Keratinocyte (primary cell): ENCODE results near the gene CFAP61. TPM values are rescaled to one million over a fixed set of nuclear protein-coding genes. Genes with fewer than 3 reads are reported as not detected.

Experiments
- DNase-seq: peaks from one replicate; pipeline ENCODE4 v3.0.0-alpha.2; 2011; ENCODE audit warnings: low read depth, missing footprints, low spot score
- FAIRE-seq: peaks from 2 replicates; lab custom pipeline; 2011; peaks lifted over from hg19 to GRCh38; lab: Jason Lieb, UNC
- H2AFZ ChIP-seq: 2 replicates; pipeline ENCODE4 v1.6.0; 2012; ENCODE audit warnings: low read length, control low read depth, inconsistent platforms; ENCODE audit not compliant: control insufficient read depth
- H3K27ac ChIP-seq: 2 replicates; pipeline ENCODE4 v1.5.1; 2011; ENCODE audit warnings: low read length; ENCODE audit not compliant: control insufficient read depth, insufficient read depth
- H3K27me3 ChIP-seq: 3 replicates; pipeline ENCODE4 v1.6.0; 2011; ENCODE audit warnings: low read length; ENCODE audit not compliant: control insufficient read depth, insufficient read depth; ENCODE audit errors: extremely low read depth
- H3K36me3 ChIP-seq, 2 experiments: 2 replicates in 1 of 2; 3 replicates in 1 of 2; pipeline ENCODE4 v1.5.1; 2011; ENCODE audit warnings: low read length in 2 of 2, mild to moderate bottlenecking in 1 of 2; ENCODE audit not compliant: control insufficient read depth in 2 of 2, insufficient read depth in 2 of 2; ENCODE audit errors: extremely low read depth in 1 of 2
- H3K4me1 ChIP-seq: 3 replicates; pipeline ENCODE4 v1.5.1; 2011; ENCODE audit warnings: low read length; ENCODE audit not compliant: control insufficient read depth, insufficient read depth; ENCODE audit errors: extremely low read depth
- H3K4me2 ChIP-seq: 3 replicates; pipeline ENCODE4 v1.6.0; 2011; ENCODE audit warnings: low read depth, low read length; ENCODE audit not compliant: control insufficient read depth, insufficient read depth; ENCODE audit errors: extremely low read depth
- H3K4me3 ChIP-seq, 3 experiments: fragments of 200-600 bp in 1 of 3; sonication (generic) in 1 of 3; 2 replicates in 2 of 3; 3 replicates in 1 of 3; pipeline ENCODE4 v1.5.1; 2011 to 2016; ENCODE audit warnings: low read length in 3 of 3, mild to moderate bottlenecking in 3 of 3, control low read depth in 2 of 3, inconsistent platforms in 1 of 3, low read depth in 1 of 3, mixed read lengths in 1 of 3, mixed run types in 1 of 3, moderate library complexity in 1 of 3; ENCODE audit not compliant: control insufficient read depth in 2 of 3, insufficient read depth in 2 of 3; ENCODE audit errors: extremely low read depth in 1 of 3
- H3K79me2 ChIP-seq: 2 replicates; pipeline ENCODE4 v1.6.0; 2012; ENCODE audit warnings: low read length; ENCODE audit not compliant: control insufficient read depth, insufficient read depth
- H3K9ac ChIP-seq: 3 replicates; pipeline ENCODE4 v1.6.0; 2011; ENCODE audit warnings: low read length; ENCODE audit not compliant: control insufficient read depth, insufficient read depth; ENCODE audit errors: extremely low read depth
- H3K9me1 ChIP-seq: 3 replicates; pipeline ENCODE4 v1.6.0; 2011; ENCODE audit warnings: low read length; ENCODE audit not compliant: control insufficient read depth, insufficient read depth; ENCODE audit errors: extremely low read depth
- H3K9me3 ChIP-seq: 2 replicates; pipeline ENCODE4 v1.5.1; 2012; ENCODE audit warnings: low read depth, low read length; ENCODE audit not compliant: control insufficient read depth
- H4K20me1 ChIP-seq: 3 replicates; pipeline ENCODE4 v1.6.0; 2011; ENCODE audit warnings: low read length; ENCODE audit not compliant: control insufficient read depth, insufficient read depth; ENCODE audit errors: extremely low read depth
- CTCF ChIP-seq, 3 experiments: IDR thresholded peaks in 1 of 3; conservative IDR thresholded peaks in 1 of 3; optimal IDR thresholded peaks in 1 of 3; 2 replicates in 2 of 3; 3 replicates in 1 of 3; pipeline versions ENCODE3 to v1.5.1; 2011; ENCODE audit warnings: low read length in 3 of 3, mild to moderate bottlenecking in 3 of 3, moderate library complexity in 2 of 3, control low read depth in 1 of 3, inconsistent platforms in 1 of 3; ENCODE audit not compliant: insufficient read depth in 2 of 3; ENCODE audit errors: extremely low read depth in 1 of 3
- EZH2 ChIP-seq: IDR thresholded peaks from one replicate; pipeline ENCODE4 v1.6.1; 2012; ENCODE audit warnings: inconsistent platforms, mild to moderate bottlenecking, low read length, moderate library complexity
- dilution Hi-C: fragments of 300-500 bp; cut with MboI; formaldehyde crosslinking; loops from one replicate; pipeline ENCODE4 v1.7.0; 2020; ENCODE audit warnings: low sequenced_read_pairs; ENCODE audit not compliant: extremely low pct_ligation_motif_present
- polyA plus RNA-seq, 5 experiments: library from polyadenylated mRNA; depleted of rRNA in 3 of 5; stranded (reverse) in 3 of 5; stranded (forward) in 1 of 5; unstranded in 1 of 5; fragments of >200 nt; gene quantifications; 1 replicate in 1 of 5; 2 replicates in 3 of 5; 3 replicates in 1 of 5; pipeline versions ENCODE4 v1.2.1 to v1.2.3, GENCODE V29; 2011 to 2012; ENCODE audit warnings: missing spikeins in 2 of 5, low read depth in 1 of 5, low replicate concordance in 1 of 5

CFAP61 gene
- polyA plus RNA-seq, 1 donor (not counting 4 experiments of a cell fraction or from before 2014, with no cell fraction given): 0.25 TPM

DNA sequence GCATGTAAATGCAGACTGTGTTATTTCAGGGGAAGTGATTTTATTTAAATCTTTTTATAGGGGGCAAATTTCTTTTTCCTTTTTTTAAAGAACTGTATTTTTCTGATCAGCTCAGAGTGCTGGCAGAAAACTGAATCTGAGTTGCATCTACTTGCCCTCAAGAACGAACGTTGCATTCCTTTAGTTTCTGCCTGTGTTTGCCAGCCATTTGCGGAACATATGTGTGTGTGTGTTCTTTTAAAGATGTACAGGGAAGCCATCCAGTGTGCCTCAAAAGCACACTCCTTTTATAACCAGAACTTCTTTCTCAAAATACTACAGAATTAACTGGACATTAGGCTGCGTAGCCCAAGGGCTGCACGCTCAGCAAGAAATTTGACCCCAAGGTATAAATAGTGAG, 289.7 kb downstream of the CFAP61 start:
- DNase-seq (no peak), FAIRE-seq (no peak)
- Histone ChIP-seq H3K9me1 (no peaks in the 10 kb centered on the region), H3K4me1 (no peaks in the 10 kb centered on the region), H3K27ac (no peak overlapping the region), H3K9ac (no peak overlapping the region), H3K9me3 (no peaks in the 10 kb centered on the region), H4K20me1 (no peaks in the 10 kb centered on the region), H2AFZ (no peak overlapping the region), H3K79me2 (no peaks in the 10 kb centered on the region), H3K27me3 (no peaks in the 10 kb centered on the region), H3K4me3 (no peak overlapping the region), H3K4me2 (no peak overlapping the region), H3K36me3 (no peaks in the 10 kb centered on the region)
- TF ChIP-seq EZH2: no peak
- no peak for TF ChIP-seq CTCF (optimal IDR thresholded peaks at IDR 0.05 in 1 of 3, IDR thresholded peaks at IDR 0.05 in 1 of 3, conservative IDR thresholded peaks at IDR 0.05 in 1 of 3; ENCODE audit: extremely low read depth in 1 of 3, insufficient read depth in 2 of 3, low read length in 3 of 3)
- dilution Hi-C loops: no loop called here

- H3K9me3 ChIP-seq: no peaks in the 10 kb centered on the region
- TF ChIP-seq CTCF (optimal IDR thresholded peaks at IDR 0.05 in 1 of 3, IDR thresholded peaks at IDR 0.05 in 1 of 3, conservative IDR thresholded peaks at IDR 0.05 in 1 of 3; ENCODE audit: extremely low read depth in 1 of 3, insufficient read depth in 2 of 3, low read length in 3 of 3): no peak
- no peak for DNase-seq
- no peaks in the 10 kb centered on the region for H4K20me1 ChIP-seq
- no peak overlapping the region for H3K4me3 ChIP-seq
- no peaks in the 10 kb centered on the region for H3K4me1 ChIP-seq
- H2AFZ ChIP-seq: no peak overlapping the region
- H3K27me3 ChIP-seq: no peaks in the 10 kb centered on the region
- no peak for FAIRE-seq
- H3K9ac ChIP-seq: no peak overlapping the region
- dilution Hi-C loops: no loop called here
- no peaks in the 10 kb centered on the region for H3K36me3 ChIP-seq
- H3K79me2 ChIP-seq: no peaks in the 10 kb centered on the region
- H3K27ac ChIP-seq: no peak overlapping the region
- no peaks in the 10 kb centered on the region for H3K9me1 ChIP-seq
- H3K4me2 ChIP-seq: no peak overlapping the region
These were observed 291.6 kb downstream of the CFAP61 start for GRCh38 chr20:20343932-20344331.
